ENCODE data around the gene TAOK1.

TAOK1 gene

GRCh38 chr17:29597361-29598172 lies 207.4 kb downstream of the TAOK1 start:
- Histone ChIP-seq H3K9me3 (ENCODE audit: control insufficient read depth, low read depth, low read length) (no peaks in the 10 kb centered on the region), H3K9ac (ENCODE audit: low read length) (no peak overlapping the region), H3K4me1 (ENCODE audit: control insufficient read depth, low read depth, low read length) (peaks cover 23% of the 10 kb centered on the region), H3K36me3 (ENCODE audit: control insufficient read depth, low read depth, low read length) (no peaks in the 10 kb centered on the region), H3K27me3 (ENCODE audit: control insufficient read depth, insufficient read depth, low read length) (no peaks in the 10 kb centered on the region), H3K4me3 (ENCODE audit: low read length) (peak overlapping the region; percentile 12), H3K27ac (ENCODE audit: low read length) (no peak overlapping the region)
